Mesenchymal stem cell (in vitro differentiated cells and primary cell): Measurements from ENCODE around the gene TUBB2A. TPM values are rescaled to one million over a fixed set of nuclear protein-coding genes. Genes with fewer than 3 reads are reported as not detected.

Source experiments
- DNase-seq: peaks from one replicate; pipeline ENCODE4 v3.0.0-alpha.2; 2013
- H2AFZ ChIP-seq: one replicate; pipeline ENCODE4 v1.6.1; 2013; ENCODE audit warnings: low read depth, mild to moderate bottlenecking, control low read depth, inconsistent platforms, low read length, moderate library complexity
- H2AK5ac ChIP-seq: 2 replicates; pipeline ENCODE4 v1.6.1; 2013; ENCODE audit warnings: low read length, moderate library complexity, mild to moderate bottlenecking, inconsistent platforms; ENCODE audit not compliant: severe bottlenecking
- H2BK120ac ChIP-seq: one replicate; pipeline ENCODE4 v1.6.1; 2013; ENCODE audit warnings: low read depth, mild to moderate bottlenecking, inconsistent platforms, low read length, moderate library complexity
- H2BK12ac ChIP-seq, 2 experiments: one replicate each; pipeline ENCODE4 v1.6.1; 2013; ENCODE audit warnings: inconsistent platforms in 2 of 2, low read length in 2 of 2, mild to moderate bottlenecking in 2 of 2, moderate library complexity in 2 of 2, control low read depth in 1 of 2
- H2BK15ac ChIP-seq: one replicate; pipeline ENCODE4 v1.6.1; 2013; ENCODE audit warnings: mild to moderate bottlenecking, low read depth, inconsistent platforms; ENCODE audit not compliant: poor library complexity, severe bottlenecking
- H2BK5ac ChIP-seq: 2 replicates; pipeline ENCODE4 v1.6.1; 2013; ENCODE audit warnings: low read depth, mild to moderate bottlenecking, low read length, control low read depth, inconsistent platforms; ENCODE audit not compliant: poor library complexity, severe bottlenecking
- H3K14ac ChIP-seq, 2 experiments: one replicate each; pipeline ENCODE4 v1.6.1; 2013; ENCODE audit warnings: inconsistent platforms in 2 of 2, low read length in 2 of 2, control low read depth in 1 of 2, mild to moderate bottlenecking in 1 of 2, moderate library complexity in 1 of 2
- H3K18ac ChIP-seq, 2 experiments: one replicate each; pipeline ENCODE4 v1.6.1; 2013; ENCODE audit warnings: inconsistent platforms in 2 of 2, low read length in 2 of 2, control low read depth in 1 of 2, low read depth in 1 of 2, mild to moderate bottlenecking in 1 of 2
- H3K23ac ChIP-seq, 2 experiments: one replicate each; pipeline ENCODE4 v1.6.1; 2013; ENCODE audit warnings: inconsistent platforms in 2 of 2, low read length in 2 of 2, mild to moderate bottlenecking in 2 of 2, moderate library complexity in 2 of 2, control low read depth in 1 of 2
- H3K27ac ChIP-seq: 2 replicates; pipeline ENCODE4 v1.5.1; 2013; ENCODE audit warnings: mild to moderate bottlenecking, moderate library complexity, low read length, control low read depth, inconsistent platforms; ENCODE audit not compliant: poor library complexity, severe bottlenecking
- H3K27me3 ChIP-seq, 2 experiments: 2 replicates each; pipeline versions ENCODE4 v1.6.1 to v1.7.0; 2013; ENCODE audit warnings: low read length in 2 of 2, mild to moderate bottlenecking in 2 of 2, moderate library complexity in 2 of 2, control low read depth in 1 of 2, inconsistent platforms in 1 of 2; ENCODE audit not compliant: control insufficient read depth in 1 of 2, insufficient read depth in 1 of 2
- H3K36me3 ChIP-seq, 2 experiments: 2 replicates each; pipeline versions ENCODE4 v1.6.1 to v1.7.0; 2013; ENCODE audit warnings: low read length in 2 of 2, control low read depth in 1 of 2, inconsistent platforms in 1 of 2, low read depth in 1 of 2, mild to moderate bottlenecking in 1 of 2; ENCODE audit not compliant: insufficient read depth in 2 of 2, control insufficient read depth in 1 of 2
- H3K4ac ChIP-seq, 2 experiments: one replicate each; pipeline ENCODE4 v1.6.1; 2013; ENCODE audit warnings: inconsistent platforms in 2 of 2, low read length in 2 of 2, mild to moderate bottlenecking in 2 of 2, moderate library complexity in 2 of 2, control low read depth in 1 of 2, low read depth in 1 of 2
- H3K4me1 ChIP-seq: 2 replicates; pipeline ENCODE4 v1.6.1; 2013; ENCODE audit warnings: low read depth, low read length, control low read depth; ENCODE audit not compliant: control insufficient read depth, insufficient read depth
- H3K4me2 ChIP-seq: 2 replicates; pipeline ENCODE4 v1.6.1; 2013; ENCODE audit warnings: low read length, mild to moderate bottlenecking, inconsistent platforms; ENCODE audit not compliant: poor library complexity, severe bottlenecking
- H3K4me3 ChIP-seq, 2 experiments: 2 replicates each; pipeline versions ENCODE4 v1.5.1 to v1.7.0; 2013; ENCODE audit warnings: low read length in 2 of 2, mild to moderate bottlenecking in 2 of 2, control low read depth in 1 of 2, low read depth in 1 of 2; ENCODE audit not compliant: insufficient read depth in 1 of 2
- H3K79me1 ChIP-seq: replicated peaks from 2 replicates; pipeline ENCODE4 v1.6.1; 2013; ENCODE audit warnings: mild to moderate bottlenecking, control low read depth, low read length, inconsistent platforms; ENCODE audit not compliant: poor library complexity, severe bottlenecking
- H3K9ac ChIP-seq: 2 replicates; pipeline ENCODE4 v1.7.0; 2013; ENCODE audit warnings: mild to moderate bottlenecking, low read length, moderate library complexity
- H3K9me3 ChIP-seq: 2 replicates; pipeline ENCODE4 v1.7.0; 2013; ENCODE audit warnings: mild to moderate bottlenecking, low read length; ENCODE audit not compliant: control insufficient read depth
- H4K8ac ChIP-seq: one replicate; pipeline ENCODE4 v1.6.1; 2013; ENCODE audit warnings: inconsistent platforms, mild to moderate bottlenecking, low read length, moderate library complexity
- H4K91ac ChIP-seq: one replicate; pipeline ENCODE4 v1.6.1; 2013; ENCODE audit warnings: mild to moderate bottlenecking, low read length, inconsistent platforms
- WGBS: methylation state at CpG from one replicate; pipeline ENCODE4 v1.1.7; 2013; ENCODE audit warnings: mixed read lengths; 5-methylcytosine and 5-hydroxymethylcytosine counted together
- polyA plus RNA-seq, 2 experiments: library from polyadenylated mRNA; stranded (reverse); fragments of 200-250 nt; gene quantifications; one replicate each; pipeline ENCODE4 v1.2.3, GENCODE V29; 2013

TUBB2A gene
- 99.8 TPM for polyA plus RNA-seq (2013, experiment 1 of 2)
- polyA plus RNA-seq (2013, experiment 2 of 2): 98.2 TPM

DNA sequence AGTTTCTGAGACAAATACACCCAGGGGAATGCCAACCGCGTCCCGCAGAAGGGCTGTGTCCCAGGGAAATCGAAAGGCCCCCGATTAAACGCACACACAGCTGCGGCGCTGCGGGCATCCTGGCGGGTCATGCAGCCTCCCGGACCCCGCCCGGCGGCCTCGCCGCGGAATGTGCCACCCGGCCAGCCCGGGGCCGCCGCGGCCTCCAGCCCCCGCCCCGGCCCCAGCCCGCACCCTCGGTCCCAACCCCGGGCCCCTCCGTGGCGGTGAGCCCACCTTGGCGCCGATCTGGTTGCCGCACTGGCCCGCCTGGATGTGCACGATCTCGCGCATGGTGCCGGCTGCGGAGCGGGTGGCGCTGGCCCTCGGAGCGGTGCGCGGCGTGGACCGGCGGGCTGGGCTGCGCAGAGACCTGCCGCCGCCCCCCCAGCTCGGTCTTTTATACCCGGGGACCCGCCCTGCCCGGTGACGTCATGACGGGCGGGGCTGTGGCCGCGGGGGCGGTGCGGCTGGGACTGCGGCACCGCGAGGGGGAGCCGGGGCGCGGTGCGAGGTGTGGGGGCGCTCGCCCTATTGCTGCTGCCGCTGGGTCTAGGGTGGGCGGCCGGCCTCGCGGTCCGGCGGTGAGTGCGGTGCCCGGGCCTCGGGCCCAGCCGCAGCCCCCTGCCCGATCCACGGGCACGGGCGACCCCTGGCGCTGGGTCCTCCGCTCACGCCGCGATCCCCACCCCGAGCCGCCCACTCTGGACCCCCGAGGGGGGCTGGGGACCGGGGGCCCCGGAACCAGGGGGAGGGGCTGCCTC is at the start of gene TUBB2A:
Gene TUBB2A, minus strand, starts transcription at position 414 of the 803 bp plus-strand sequence. Its CDS starts 81 bp downstream, at position 333.
- Histone ChIP-seq H3K79me1 (peaks cover 10% of the 10 kb centered on the region), H3K27me3 (no peaks in the 10 kb centered on the region), H2BK15ac (peak within 1 kb of the TSS; percentile 97), H3K14ac (peak within 1 kb of the TSS; percentile 89 to 98), H4K8ac (peak within 1 kb of the TSS; percentile 97), H3K4ac (peak within 1 kb of the TSS; percentile 91 to 98), H2AFZ (no peak within 1 kb of the TSS), H3K23ac (peak within 1 kb of the TSS in 1 of 2 experiments; percentile 99), H4K91ac (peak within 1 kb of the TSS; percentile 98), H2BK12ac (no peak within 1 kb of the TSS), H3K18ac (peak within 1 kb of the TSS; percentile 95 to 96), H2AK5ac (peak within 1 kb of the TSS; percentile 76), H3K4me2 (peak within 1 kb of the TSS; percentile 92), H3K4me1 (peaks cover 12% of the 10 kb centered on the region), H3K36me3 (peaks cover 19 to 27% of the 10 kb centered on the region in 2 experiments), H3K9ac (peak within 1 kb of the TSS; percentile 95), H3K27ac (peak within 1 kb of the TSS; percentile 7), H2BK120ac (peak within 1 kb of the TSS; percentile 100), H2BK5ac (peak within 1 kb of the TSS; percentile 83), H3K9me3 (no peaks in the 10 kb centered on the region), H3K4me3 (peak within 1 kb of the TSS; percentile 90 to 95)
- WGBS: 2% methylated on average over 65 of the region's 95 CpGs
- DNase-seq: peak; percentile 81

DNA sequence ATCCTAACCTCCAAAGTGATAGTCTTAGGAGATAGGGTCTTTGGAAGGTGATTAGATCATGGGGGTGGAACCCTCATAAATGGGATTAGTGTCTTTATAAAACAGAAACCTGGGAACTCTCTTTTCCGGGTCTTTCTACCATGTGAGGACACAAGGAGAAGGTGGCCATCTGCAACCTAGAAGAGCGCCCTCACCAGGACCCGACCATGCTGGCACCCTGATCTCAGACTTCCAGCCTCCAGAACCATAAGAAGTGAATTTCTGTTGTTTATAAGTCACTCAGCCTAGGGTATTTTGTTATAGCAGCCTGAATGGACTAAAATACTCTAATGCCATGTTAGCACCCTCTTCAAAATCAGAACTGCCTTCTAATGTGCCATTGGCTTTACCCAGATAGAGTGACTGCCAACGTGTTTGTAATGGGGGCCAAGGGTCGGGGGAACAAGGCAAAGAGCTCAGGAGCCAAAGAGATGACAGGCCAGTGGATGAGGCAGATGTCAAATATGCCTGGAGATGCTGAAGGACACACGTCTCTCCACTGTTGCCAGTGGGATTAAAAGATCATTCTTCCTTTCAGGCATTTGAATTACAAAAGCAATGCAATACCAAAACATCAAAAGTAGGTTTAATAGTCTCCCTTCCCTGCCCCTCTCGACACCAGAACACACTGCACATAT is 49.1 kb upstream of the TUBB2A start:
- H4K8ac ChIP-seq: no peak overlapping the region
- H3K4me1 ChIP-seq: peaks cover 6% of the 10 kb centered on the region
- H3K9ac ChIP-seq: no peak overlapping the region
- H3K18ac ChIP-seq: no peak overlapping the region
- H2BK15ac ChIP-seq: no peak overlapping the region
- no peak overlapping the region for H3K4me3 ChIP-seq
- H3K4me2 ChIP-seq: no peak overlapping the region
- WGBS: 82% methylated on average over 5 of the region's 7 CpGs
- no peak overlapping the region for H3K23ac ChIP-seq
- H3K9me3 ChIP-seq: no peaks in the 10 kb centered on the region
- no peak overlapping the region for H2BK12ac ChIP-seq
- H2BK120ac ChIP-seq: no peak overlapping the region
- H2BK5ac ChIP-seq: no peak overlapping the region
- DNase-seq: no peak
- H2AK5ac ChIP-seq: peak overlapping the region; percentile 58
- no peak overlapping the region for H3K14ac ChIP-seq
- no peak overlapping the region for H3K27ac ChIP-seq
- no peak overlapping the region for H2AFZ ChIP-seq
- no peak overlapping the region for H4K91ac ChIP-seq
- no peaks in the 10 kb centered on the region for H3K36me3 ChIP-seq
- no peaks in the 10 kb centered on the region for H3K79me1 ChIP-seq
- peaks cover 0 to 13% of the 10 kb centered on the region in 2 experiments for H3K27me3 ChIP-seq
- no peak overlapping the region for H3K4ac ChIP-seq

DNA sequence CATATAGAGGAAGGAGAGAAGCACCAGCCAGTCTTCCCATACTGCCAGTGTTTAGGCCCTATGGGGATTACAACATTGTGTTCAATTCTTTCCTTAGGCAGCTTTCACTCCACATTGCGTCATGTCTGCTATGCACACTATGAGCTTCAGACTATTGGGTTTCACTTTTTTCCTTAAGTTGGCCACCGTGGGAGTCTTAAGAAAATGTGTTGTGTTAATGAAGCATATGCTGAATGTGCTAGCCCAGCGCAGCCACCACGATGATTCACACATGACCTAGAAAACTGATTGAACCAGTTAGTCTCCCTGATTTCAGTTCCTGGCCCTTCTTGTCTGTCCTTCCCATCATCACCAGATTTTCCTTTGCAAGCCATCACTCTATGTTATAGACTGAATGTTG is 48.6 kb upstream of the TUBB2A start:
- peaks cover 6% of the 10 kb centered on the region for H3K4me1 ChIP-seq
- H3K4me3 ChIP-seq: no peak overlapping the region
- H3K9me3 ChIP-seq: no peaks in the 10 kb centered on the region
- H2BK12ac ChIP-seq: no peak overlapping the region
- no peak overlapping the region for H2AFZ ChIP-seq
- no peak overlapping the region for H3K4ac ChIP-seq
- peak; percentile 89 for DNase-seq
- no peak overlapping the region for H3K9ac ChIP-seq
- no peak overlapping the region for H2BK120ac ChIP-seq
- no peak overlapping the region for H3K4me2 ChIP-seq
- H3K18ac ChIP-seq: no peak overlapping the region
- H3K79me1 ChIP-seq: no peaks in the 10 kb centered on the region
- H2BK15ac ChIP-seq: no peak overlapping the region
- no peak overlapping the region for H2AK5ac ChIP-seq
- no peak overlapping the region for H3K14ac ChIP-seq
- no peak overlapping the region for H2BK5ac ChIP-seq
- no peak overlapping the region for H4K91ac ChIP-seq
- WGBS: 92% methylated on average over 4 of the region's 4 CpGs
- H3K36me3 ChIP-seq: no peaks in the 10 kb centered on the region
- H3K27me3 ChIP-seq: peaks cover 0 to 11% of the 10 kb centered on the region in 2 experiments
- H3K23ac ChIP-seq: no peak overlapping the region
- no peak overlapping the region for H4K8ac ChIP-seq
- H3K27ac ChIP-seq: no peak overlapping the region

DNA sequence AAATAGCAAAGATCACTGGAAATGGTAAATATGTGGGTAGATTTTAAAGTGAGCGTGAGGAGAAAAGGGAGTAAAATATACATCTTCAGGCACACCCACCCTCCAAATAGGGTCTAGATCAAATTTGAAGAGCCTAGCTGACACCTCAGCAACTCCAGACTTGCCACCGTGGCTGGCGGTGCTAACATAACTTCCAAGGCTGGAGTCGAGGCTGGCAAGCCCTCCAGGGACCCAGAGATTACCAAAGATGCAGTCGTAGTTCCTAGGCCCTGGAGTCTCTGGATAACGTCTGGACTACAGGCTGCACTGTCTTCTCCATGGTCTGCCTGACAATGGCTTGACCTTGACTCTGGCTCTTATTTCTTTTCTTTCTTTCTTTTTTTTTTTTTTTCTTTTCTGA is 47.6 kb upstream of the TUBB2A start:
- no peak for DNase-seq
- peaks cover 6% of the 10 kb centered on the region for H3K4me1 ChIP-seq
- no peaks in the 10 kb centered on the region for H3K79me1 ChIP-seq
- H2BK5ac ChIP-seq: no peak overlapping the region
- no peaks in the 10 kb centered on the region for H3K9me3 ChIP-seq
- H3K27me3 ChIP-seq: peaks cover 0 to 11% of the 10 kb centered on the region in 2 experiments
- H2BK12ac ChIP-seq: no peak overlapping the region
- no peak overlapping the region for H3K27ac ChIP-seq
- no peaks in the 10 kb centered on the region for H3K36me3 ChIP-seq
- no peak overlapping the region for H2AK5ac ChIP-seq
- H4K8ac ChIP-seq: no peak overlapping the region
- no peak overlapping the region for H2BK120ac ChIP-seq
- H2AFZ ChIP-seq: no peak overlapping the region
- H3K4me2 ChIP-seq: no peak overlapping the region
- H3K4ac ChIP-seq: no peak overlapping the region
- no peak overlapping the region for H2BK15ac ChIP-seq
- 85% methylated on average over 6 of the region's 6 CpGs for WGBS
- no peak overlapping the region for H4K91ac ChIP-seq
- no peak overlapping the region for H3K14ac ChIP-seq
- no peak overlapping the region for H3K23ac ChIP-seq
- no peak overlapping the region for H3K9ac ChIP-seq
- H3K18ac ChIP-seq: no peak overlapping the region
- H3K4me3 ChIP-seq: no peak overlapping the region
